HAP-1 (cell line): ENCODE measurements around the gene CD300LG.

Experiments
- DNase-seq, 2 experiments: peaks; one replicate each; pipeline ENCODE4 v3.0.0-alpha.2; 2016 to 2020; ENCODE audit warnings: low spot score in 2 of 2
- H3K27me3 ChIP-seq: fragments of 250-450 bp; sonication (Bioruptor Pico); 2 replicates; pipeline ENCODE4 v1.5.1; 2020; ENCODE audit warnings: low read depth, mild to moderate bottlenecking, moderate library complexity
- H3K36me3 ChIP-seq: fragments of 250-450 bp; sonication (Bioruptor Pico); replicated peaks from 2 replicates; pipeline ENCODE4 v1.5.1; 2020; ENCODE audit warnings: mild to moderate bottlenecking
- H3K4me1 ChIP-seq: fragments of 250-450 bp; sonication (Bioruptor Pico); 2 replicates; pipeline ENCODE4 v1.5.1; 2020; ENCODE audit warnings: mild to moderate bottlenecking
- H3K4me3 ChIP-seq: fragments of 250-450 bp; sonication (Bioruptor Pico); 2 replicates; pipeline ENCODE4 v1.5.1; 2020; ENCODE audit warnings: mild to moderate bottlenecking, moderate library complexity
- H3K9me3 ChIP-seq: fragments of 250-450 bp; sonication (Bioruptor Pico); 2 replicates; pipeline ENCODE4 v1.5.1; 2020; ENCODE audit warnings: mild to moderate bottlenecking, moderate library complexity
- in situ Hi-C: fragments of 300-500 bp; cut with MboI; formaldehyde crosslinking; loops from 3 replicates; pipeline ENCODE4 v1.14.3; 2020; ENCODE audit warnings: low sequenced_read_pairs, inconsistent platforms, mixed read lengths

The CD300LG gene

DNA sequence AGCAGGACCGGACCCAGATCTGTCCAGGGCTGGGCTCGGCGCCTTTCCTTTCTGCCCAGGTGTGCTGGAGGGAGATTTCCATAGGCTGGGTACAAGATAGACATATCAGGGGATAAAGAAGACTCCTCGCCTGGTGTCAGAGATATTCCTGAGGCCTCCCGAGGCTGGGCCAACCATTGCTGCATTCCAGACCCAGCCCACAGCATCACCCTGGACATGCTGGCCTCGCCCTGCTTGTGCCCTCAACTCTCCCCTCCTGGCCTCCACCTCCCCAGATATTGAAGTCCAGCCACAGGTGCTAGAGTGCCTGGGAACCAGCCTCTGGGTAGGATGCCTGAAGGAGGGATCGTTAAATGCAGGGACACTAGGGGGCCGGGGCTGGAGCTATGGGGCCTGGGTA, 2.1 kb downstream of the CD300LG start:
- 0 out of 2 replicates have a peak, but pooled peaks cover 3% of the 10 kb centered on the region for H3K4me1 ChIP-seq
- peaks cover 3% of the 10 kb centered on the region; the same call in 1 of the 2 replicates for H3K27me3 ChIP-seq
- DNase-seq: no peak
- no peak overlapping the region for H3K4me3 ChIP-seq
- no peaks in the 10 kb centered on the region for H3K36me3 ChIP-seq
- in situ Hi-C loops: no loop called here
- no peaks in the 10 kb centered on the region for H3K9me3 ChIP-seq

DNA sequence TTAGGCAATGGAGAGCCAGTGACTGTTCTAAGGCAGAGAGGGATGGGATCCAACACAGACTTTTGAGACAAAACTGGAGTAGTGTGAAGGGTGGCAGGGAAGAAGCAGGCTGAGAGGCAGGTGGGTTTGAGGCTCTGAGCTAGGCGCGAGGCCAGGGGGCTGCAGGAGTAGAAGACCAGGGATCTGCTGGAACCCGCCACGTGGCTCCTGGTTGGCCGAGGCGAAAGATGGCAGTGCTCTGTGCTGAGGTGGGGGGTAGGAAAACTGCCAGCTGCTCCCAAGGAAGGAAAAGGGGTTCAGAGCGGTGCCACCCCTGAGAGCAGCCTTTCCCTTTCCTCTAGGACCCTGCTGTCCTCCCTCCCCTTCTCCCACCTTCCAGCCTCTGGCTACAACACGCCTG, 5.6 kb downstream of the CD300LG start:
- Histone ChIP-seq H3K27me3 (peaks cover 5% of the 10 kb centered on the region; the same call in 1 of the 2 replicates), H3K4me1 (no peaks in the 10 kb centered on the region), H3K4me3 (no peak overlapping the region), H3K36me3 (no peaks in the 10 kb centered on the region), H3K9me3 (no peaks in the 10 kb centered on the region)
- DNase-seq: no peak
- in situ Hi-C loops: no loop called here

DNA sequence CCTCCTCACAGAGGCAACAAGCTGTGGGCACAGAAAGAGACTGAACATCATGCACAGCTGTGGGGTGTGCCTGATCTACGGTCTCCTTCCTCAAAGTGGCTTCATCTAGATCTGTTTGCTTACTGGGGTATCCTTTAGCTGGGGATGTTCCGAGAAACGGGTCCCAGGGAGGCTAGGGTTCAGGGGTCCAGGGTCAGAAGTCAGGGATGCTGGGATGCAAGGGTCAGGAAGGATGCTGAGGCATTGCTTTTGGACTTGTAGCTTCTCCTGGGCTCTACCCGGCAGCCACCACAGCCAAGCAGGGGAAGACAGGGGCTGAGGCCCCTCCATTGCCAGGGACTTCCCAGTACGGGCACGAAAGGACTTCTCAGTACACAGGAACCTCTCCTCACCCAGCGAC, 6.6 kb downstream of the CD300LG start:
- DNase-seq: no peak
- H3K4me3 ChIP-seq: no peak overlapping the region
- H3K27me3 ChIP-seq: peaks cover 5% of the 10 kb centered on the region; the same call in 1 of the 2 replicates
- no peaks in the 10 kb centered on the region for H3K9me3 ChIP-seq
- no peaks in the 10 kb centered on the region for H3K36me3 ChIP-seq
- H3K4me1 ChIP-seq: no peaks in the 10 kb centered on the region
- in situ Hi-C loops: no loop called here

DNA sequence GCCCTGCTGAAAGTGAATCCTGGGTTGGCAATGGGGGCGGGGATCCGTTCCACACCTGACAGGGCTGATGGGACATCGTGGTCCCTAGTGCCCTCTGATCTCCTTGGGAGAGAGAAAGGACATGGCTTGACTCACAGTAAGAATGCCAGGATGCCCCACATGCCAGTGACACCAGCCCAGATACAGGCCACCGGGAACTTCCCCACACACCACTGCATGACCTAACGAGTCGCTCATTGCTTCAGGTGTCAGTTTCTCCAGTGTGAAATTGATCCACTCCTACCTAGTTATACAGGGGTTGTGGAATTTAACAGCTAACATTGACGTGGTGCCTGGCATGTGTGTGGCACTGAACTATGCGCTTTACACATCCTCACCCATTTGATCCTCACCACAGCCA, 7.5 kb downstream of the CD300LG start:
- no peak overlapping the region for H3K4me3 ChIP-seq
- in situ Hi-C loops: no loop called here
- peaks cover 7% of the 10 kb centered on the region; the same call in 1 of the 2 replicates for H3K27me3 ChIP-seq
- no peaks in the 10 kb centered on the region for H3K4me1 ChIP-seq
- no peaks in the 10 kb centered on the region for H3K9me3 ChIP-seq
- no peak for DNase-seq
- H3K36me3 ChIP-seq: no peaks in the 10 kb centered on the region

DNA sequence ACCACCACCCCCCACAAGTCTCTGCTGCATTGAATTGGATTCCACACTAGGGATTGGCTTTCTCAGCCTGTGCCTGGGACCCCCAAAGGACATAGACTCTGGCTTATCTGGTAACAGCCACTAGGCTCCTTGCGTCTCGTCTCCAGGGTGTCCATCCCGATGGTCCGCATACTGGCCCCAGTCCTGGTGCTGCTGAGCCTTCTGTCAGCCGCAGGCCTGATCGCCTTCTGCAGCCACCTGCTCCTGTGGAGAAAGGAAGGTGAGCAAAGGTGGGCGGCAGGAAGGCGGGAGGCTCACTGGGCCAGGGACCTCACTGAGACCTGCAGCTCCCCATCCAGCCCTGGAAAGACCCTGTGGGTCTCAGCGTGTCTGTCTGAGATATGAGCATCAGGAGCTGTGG, 8.1 kb downstream of the CD300LG start:
- Histone ChIP-seq H3K9me3 (no peaks in the 10 kb centered on the region), H3K36me3 (no peaks in the 10 kb centered on the region), H3K4me3 (no peak overlapping the region), H3K27me3 (peaks cover 9% of the 10 kb centered on the region; the same call in 1 of the 2 replicates), H3K4me1 (no peaks in the 10 kb centered on the region)
- no peak for DNase-seq
- in situ Hi-C loops: no loop called here

DNA sequence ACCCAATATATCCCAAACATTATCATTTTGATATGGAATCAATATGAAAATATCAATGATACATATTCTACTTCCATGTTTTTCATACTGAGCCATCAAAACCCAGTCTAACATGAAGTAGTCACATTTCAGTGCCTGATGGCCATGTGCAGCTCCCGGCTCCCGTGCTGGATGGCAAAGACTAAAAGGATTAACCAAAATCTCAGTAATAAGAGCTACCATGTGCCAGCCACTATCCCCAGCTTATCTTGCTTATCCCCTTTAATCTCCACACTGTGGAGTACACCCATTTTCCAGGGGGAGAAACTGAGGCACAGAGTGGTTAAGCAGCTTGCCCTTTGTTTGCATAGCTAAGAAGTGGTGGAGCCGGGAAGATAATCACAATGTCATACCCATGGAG, 9.2 kb downstream of the CD300LG start:
- Histone ChIP-seq H3K9me3 (no peaks in the 10 kb centered on the region), H3K36me3 (no peaks in the 10 kb centered on the region), H3K27me3 (peaks cover 9% of the 10 kb centered on the region; the same call in 1 of the 2 replicates), H3K4me3 (no peak overlapping the region), H3K4me1 (no peaks in the 10 kb centered on the region)
- in situ Hi-C loops: no loop called here
- no peak for DNase-seq

DNA sequence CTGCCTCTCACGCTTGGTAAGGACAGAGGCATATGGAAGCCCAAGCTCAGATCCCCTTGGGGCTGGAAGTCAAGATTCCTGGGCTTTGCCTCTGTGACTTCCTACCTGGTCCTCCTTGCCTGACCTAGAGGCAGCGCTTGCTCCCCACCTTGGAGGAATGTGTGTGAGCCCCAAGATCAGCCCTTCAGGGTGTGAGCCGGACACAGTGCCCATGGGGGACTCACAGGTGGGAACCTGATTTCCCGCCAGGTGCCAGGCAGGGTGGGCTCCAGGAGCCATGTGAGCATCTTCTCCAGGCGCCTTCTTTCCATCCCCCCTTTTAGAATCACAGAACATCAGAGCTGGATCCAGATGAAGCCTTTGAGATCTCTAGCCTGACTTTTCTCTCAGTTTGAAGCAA, 10.2 kb downstream of the CD300LG start:
- H3K27me3 ChIP-seq: peaks cover 9% of the 10 kb centered on the region; the same call in 1 of the 2 replicates
- no peak for DNase-seq
- in situ Hi-C loops: no loop called here
- no peaks in the 10 kb centered on the region for H3K4me1 ChIP-seq
- H3K4me3 ChIP-seq: no peak overlapping the region
- H3K36me3 ChIP-seq: no peaks in the 10 kb centered on the region
- no peaks in the 10 kb centered on the region for H3K9me3 ChIP-seq

DNA sequence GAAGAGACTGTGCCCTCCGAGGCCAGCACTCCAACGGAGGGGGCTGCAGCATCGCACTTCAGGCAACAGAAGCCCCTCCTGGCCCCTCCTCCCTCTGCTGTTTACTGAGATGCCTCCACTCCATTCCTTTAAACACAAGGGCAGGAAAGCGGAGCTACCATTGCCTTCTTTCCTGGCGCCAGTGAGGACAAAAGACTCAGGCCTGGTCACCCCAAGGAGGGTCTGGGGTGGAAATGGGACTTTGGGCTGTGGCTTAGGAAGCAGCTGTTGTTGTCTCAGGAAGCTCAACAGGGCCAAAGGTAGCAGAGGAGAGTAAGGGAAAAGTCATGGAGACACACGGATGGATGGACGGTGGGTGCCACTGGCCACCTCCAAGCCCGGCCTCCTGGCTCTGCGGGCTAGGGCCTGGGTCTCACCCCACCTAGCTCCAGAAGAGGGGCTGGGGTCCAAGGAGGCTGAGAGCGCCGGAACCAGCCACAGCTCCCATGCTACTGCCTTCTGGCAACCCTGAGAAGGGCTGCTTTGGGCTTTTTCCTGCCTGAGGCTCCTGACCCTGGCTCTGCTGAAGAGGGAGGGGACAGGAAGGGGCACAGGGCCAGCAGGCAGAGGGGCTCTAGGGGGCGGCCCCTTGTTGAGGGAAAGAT, 11.1 kb downstream of the CD300LG start:
- no peaks in the 10 kb centered on the region for H3K9me3 ChIP-seq
- in situ Hi-C loops: no loop called here
- H3K4me1 ChIP-seq: no peaks in the 10 kb centered on the region
- H3K27me3 ChIP-seq: peaks cover 6% of the 10 kb centered on the region; the same call in 1 of the 2 replicates
- H3K4me3 ChIP-seq: no peak overlapping the region
- no peak for DNase-seq
- H3K36me3 ChIP-seq: no peaks in the 10 kb centered on the region

DNA sequence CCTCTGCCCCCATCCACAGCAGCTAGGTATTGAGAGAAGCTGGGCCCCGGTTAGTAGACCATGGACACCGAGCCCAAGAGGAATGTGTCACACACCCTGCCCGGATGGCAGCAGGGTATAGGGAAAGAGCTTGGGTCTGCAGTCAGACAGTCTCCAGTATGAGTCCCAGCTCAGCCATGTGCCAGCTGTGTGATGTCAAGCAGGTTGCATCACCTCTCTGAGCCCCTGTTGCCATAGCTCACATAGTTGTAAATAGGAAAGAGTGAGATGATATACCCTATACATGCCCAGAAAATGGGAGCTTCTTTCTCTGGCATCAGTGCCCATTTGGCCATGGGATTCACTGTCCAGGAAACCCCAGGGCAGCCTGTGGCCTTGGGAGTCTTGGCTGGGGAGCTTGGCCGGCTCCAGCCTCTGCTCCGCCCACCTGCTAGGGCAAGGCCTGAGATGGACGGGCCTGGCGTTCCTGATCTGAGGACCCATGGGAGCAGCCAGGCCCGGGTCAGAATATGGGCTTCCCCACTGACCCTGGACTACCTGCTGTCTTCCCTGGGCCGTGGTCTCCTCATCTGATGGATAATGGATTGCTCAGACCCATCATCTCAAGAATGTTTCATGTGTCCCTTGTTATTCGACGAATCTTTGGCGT, 13.2 kb downstream of the CD300LG start:
- H3K4me1 ChIP-seq: no peaks in the 10 kb centered on the region
- no peaks in the 10 kb centered on the region for H3K9me3 ChIP-seq
- no peaks in the 10 kb centered on the region for H3K36me3 ChIP-seq
- 0 out of 2 replicates have a peak, but pooled peaks cover 4% of the 10 kb centered on the region for H3K27me3 ChIP-seq
- no peak overlapping the region for H3K4me3 ChIP-seq
- no peak for DNase-seq
- in situ Hi-C loops: no loop called here

DNA sequence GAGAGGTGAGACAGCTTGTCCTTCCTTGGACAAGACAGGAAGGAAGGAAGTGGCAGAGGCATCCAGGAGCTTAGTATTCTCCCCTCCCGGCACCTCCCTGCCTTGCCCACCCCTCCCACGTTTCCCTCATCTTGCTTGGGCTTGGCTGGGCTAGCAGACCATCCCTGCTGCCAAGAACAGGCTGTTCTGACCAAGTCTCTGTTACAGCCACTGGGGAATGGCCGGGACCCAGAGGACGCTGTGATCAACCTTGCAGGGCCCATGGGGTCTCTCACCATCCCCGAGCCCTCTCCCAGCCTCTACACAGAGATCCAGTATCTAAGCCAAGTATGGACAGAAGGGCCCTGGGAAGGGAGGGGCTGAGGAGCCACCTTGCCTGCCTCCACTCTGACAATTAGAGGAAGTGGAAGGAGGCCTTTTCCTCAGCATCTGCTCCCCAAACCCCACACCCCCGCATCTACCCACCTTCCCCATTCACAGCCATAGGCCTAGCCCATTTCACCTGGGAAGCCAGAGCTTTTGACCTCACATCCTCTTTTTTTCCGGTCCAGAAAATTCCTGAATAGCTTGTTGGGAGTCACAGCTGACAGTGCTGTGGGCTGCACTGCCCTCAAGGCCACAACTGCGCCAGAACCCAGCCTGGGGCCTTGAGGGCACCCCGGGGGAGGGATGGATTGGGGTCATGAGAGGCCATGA, 14.1 kb downstream of the CD300LG start:
- H3K4me3 ChIP-seq: no peak overlapping the region
- DNase-seq: no peak
- no peaks in the 10 kb centered on the region for H3K9me3 ChIP-seq
- no peaks in the 10 kb centered on the region for H3K36me3 ChIP-seq
- in situ Hi-C loops: no loop called here
- H3K4me1 ChIP-seq: no peaks in the 10 kb centered on the region
- H3K27me3 ChIP-seq: 0 out of 2 replicates have a peak, but pooled peaks cover 4% of the 10 kb centered on the region

DNA sequence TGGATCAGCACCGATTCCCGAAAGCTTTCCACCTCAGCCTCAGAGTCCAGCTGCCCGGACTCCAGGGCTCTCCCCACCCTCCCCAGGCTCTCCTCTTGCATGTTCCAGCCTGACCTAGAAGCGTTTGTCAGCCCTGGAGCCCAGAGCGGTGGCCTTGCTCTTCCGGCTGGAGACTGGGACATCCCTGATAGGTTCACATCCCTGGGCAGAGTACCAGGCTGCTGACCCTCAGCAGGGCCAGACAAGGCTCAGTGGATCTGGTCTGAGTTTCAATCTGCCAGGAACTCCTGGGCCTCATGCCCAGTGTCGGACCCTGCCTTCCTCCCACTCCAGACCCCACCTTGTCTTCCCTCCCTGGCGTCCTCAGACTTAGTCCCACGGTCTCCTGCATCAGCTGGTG, 15.0 kb downstream of the CD300LG start:
- Histone ChIP-seq H3K4me3 (no peak overlapping the region), H3K27me3 (peaks cover 6% of the 10 kb centered on the region; the same call in 1 of the 2 replicates), H3K9me3 (no peaks in the 10 kb centered on the region), H3K4me1 (no peaks in the 10 kb centered on the region), H3K36me3 (no peaks in the 10 kb centered on the region)
- no peak for DNase-seq
- in situ Hi-C loops: no loop called here

DNA sequence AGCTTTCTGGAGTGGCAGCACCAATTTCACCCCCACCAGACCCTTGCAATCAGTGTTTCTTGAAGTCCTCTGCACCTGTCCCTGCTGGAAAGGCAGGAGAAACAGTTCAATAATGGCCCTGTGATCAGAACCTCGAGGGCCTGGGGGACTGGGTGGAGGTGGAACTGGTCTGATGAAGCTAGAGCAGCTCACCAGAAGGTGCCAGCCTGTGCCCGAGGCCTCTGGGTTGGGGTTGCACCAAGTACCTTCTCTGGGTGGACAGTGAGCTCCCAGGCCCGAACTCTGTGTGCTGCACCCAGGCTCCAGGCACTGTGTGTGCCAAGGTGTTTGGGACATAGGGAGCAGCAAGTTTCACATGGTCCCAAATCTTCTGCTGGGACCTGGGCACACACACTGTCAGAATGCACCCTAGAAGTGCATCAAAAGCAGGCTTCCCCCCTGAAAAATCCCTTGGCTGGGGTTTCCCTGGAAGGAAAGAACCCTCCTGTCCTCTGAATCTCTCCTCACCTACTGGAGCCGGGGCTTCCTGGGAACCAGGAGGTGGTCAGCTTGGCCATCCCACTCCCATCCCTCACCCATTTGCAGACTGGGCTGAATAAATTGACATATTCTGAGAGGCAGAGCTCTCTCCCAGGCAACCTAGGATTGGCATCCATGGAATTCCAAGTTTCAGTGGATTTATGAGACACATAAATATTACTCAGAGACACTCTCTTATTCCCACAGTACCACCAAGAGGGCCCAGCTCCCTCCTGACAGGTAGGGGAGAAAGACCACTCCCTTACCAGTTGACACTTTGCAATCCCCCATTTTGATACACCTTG, 17.4 kb downstream of the CD300LG start:
- no peaks in the 10 kb centered on the region for H3K9me3 ChIP-seq
- no peaks in the 10 kb centered on the region for H3K36me3 ChIP-seq
- DNase-seq: no peak
- peaks cover 6% of the 10 kb centered on the region; the same call in 1 of the 2 replicates for H3K27me3 ChIP-seq
- H3K4me1 ChIP-seq: no peaks in the 10 kb centered on the region
- H3K4me3 ChIP-seq: no peak overlapping the region
- in situ Hi-C loops: no loop called here

DNA sequence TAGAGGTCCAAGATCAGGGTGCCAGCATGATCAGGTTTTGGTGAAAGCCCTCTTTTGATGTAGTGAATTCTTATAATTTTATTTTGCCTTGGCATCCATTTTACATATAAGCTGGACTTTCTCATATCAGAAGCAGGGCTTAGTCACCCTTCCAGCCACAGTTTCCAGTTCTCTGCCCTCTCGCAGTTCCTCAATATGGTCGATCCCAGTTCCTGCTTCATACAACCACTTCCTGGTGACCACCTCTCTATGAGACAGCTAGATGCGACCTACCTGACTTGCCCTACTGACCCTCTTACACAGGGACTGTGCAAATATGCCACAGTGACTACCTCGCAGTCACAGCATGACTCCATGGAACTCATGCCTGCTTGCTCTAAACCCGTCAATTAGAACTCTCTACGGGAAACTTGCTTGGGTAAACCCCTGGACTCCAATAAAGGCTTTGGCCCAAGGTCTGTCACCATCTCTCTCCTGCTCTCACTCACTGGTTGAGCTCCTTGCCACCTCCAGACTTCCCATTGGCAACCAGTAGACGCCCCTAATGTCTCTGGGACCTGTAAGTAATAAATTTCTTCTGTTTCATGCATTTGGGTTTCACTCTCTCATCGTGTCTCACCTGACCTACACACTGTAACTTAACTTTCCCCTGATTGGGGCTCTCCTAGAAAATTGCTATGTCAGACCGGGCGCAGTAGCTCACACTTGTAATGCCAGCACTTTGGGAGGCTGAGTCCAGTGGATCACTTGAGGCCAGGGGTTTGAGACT, 21.4 kb downstream of the CD300LG start:
- no peak for DNase-seq
- in situ Hi-C loops: no loop called here
- H3K27me3 ChIP-seq: peaks cover 3% of the 10 kb centered on the region; the same call in 1 of the 2 replicates
- no peaks in the 10 kb centered on the region for H3K36me3 ChIP-seq
- no peaks in the 10 kb centered on the region for H3K4me1 ChIP-seq
- no peak overlapping the region for H3K4me3 ChIP-seq
- no peaks in the 10 kb centered on the region for H3K9me3 ChIP-seq
